BE2C (cell line): ENCODE data around the gene ZBP1.

Experiments
- DNase-seq: peaks from one replicate; pipeline ENCODE4 v3.0.0-alpha.2; 2020
- H3K27me3 ChIP-seq: fragments of 250-450 bp; sonication (Bioruptor Pico); 2 replicates; pipeline ENCODE4 v1.5.1; 2020; ENCODE audit warnings: mild to moderate bottlenecking
- H3K36me3 ChIP-seq: fragments of 250-450 bp; sonication (Bioruptor Pico); 2 replicates; pipeline ENCODE4 v1.5.1; 2020; ENCODE audit warnings: mild to moderate bottlenecking
- H3K4me1 ChIP-seq: fragments of 250-450 bp; sonication (Bioruptor Pico); 2 replicates; pipeline ENCODE4 v1.5.1; 2020
- H3K4me3 ChIP-seq: 2 replicates; pipeline ENCODE4 v1.5.1; 2011; ENCODE audit warnings: low read depth, low read length
- H3K9me3 ChIP-seq: fragments of 250-450 bp; sonication (Bioruptor Pico); 2 replicates; pipeline ENCODE4 v1.5.1; 2020
- TF ChIP-seq, protein P1 (sequence below): IDR thresholded peaks from 2 replicates; pipeline ENCODE4 v1.5.1; 2012; ENCODE audit warnings: mild to moderate bottlenecking, low read depth, low read length

The ZBP1 gene

DNA sequence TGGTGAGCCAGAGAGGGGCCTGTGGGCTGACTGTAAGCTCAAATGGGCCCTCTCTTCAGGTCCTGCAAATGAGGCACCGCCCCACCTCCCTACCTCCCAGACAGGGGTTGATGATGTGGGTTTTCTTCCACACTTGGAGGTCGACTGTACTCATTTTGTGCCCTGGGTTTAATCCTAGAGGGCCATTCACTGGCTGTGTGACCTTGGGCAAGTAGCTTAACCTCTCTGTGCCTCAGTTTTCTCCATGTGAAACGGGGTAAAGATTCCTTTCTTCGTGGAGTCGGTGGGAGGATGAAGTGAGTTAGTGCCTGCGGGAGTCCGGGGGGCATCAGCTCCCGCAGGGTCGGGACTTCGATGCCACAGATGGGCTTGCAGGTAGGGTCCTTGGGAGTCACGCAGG, 23.9 kb downstream of the ZBP1 start:
- Histone ChIP-seq H3K36me3 (no peaks in the 10 kb centered on the region), H3K9me3 (no peaks in the 10 kb centered on the region), H3K4me1 (no peaks in the 10 kb centered on the region), H3K4me3 (peak overlapping the region; percentile 35), H3K27me3 (no peaks in the 10 kb centered on the region)
- TF ChIP-seq, protein P1, sequence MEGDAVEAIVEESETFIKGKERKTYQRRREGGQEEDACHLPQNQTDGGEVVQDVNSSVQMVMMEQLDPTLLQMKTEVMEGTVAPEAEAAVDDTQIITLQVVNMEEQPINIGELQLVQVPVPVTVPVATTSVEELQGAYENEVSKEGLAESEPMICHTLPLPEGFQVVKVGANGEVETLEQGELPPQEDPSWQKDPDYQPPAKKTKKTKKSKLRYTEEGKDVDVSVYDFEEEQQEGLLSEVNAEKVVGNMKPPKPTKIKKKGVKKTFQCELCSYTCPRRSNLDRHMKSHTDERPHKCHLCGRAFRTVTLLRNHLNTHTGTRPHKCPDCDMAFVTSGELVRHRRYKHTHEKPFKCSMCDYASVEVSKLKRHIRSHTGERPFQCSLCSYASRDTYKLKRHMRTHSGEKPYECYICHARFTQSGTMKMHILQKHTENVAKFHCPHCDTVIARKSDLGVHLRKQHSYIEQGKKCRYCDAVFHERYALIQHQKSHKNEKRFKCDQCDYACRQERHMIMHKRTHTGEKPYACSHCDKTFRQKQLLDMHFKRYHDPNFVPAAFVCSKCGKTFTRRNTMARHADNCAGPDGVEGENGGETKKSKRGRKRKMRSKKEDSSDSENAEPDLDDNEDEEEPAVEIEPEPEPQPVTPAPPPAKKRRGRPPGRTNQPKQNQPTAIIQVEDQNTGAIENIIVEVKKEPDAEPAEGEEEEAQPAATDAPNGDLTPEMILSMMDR, result no peak
- DNase-seq, result no peak

DNA sequence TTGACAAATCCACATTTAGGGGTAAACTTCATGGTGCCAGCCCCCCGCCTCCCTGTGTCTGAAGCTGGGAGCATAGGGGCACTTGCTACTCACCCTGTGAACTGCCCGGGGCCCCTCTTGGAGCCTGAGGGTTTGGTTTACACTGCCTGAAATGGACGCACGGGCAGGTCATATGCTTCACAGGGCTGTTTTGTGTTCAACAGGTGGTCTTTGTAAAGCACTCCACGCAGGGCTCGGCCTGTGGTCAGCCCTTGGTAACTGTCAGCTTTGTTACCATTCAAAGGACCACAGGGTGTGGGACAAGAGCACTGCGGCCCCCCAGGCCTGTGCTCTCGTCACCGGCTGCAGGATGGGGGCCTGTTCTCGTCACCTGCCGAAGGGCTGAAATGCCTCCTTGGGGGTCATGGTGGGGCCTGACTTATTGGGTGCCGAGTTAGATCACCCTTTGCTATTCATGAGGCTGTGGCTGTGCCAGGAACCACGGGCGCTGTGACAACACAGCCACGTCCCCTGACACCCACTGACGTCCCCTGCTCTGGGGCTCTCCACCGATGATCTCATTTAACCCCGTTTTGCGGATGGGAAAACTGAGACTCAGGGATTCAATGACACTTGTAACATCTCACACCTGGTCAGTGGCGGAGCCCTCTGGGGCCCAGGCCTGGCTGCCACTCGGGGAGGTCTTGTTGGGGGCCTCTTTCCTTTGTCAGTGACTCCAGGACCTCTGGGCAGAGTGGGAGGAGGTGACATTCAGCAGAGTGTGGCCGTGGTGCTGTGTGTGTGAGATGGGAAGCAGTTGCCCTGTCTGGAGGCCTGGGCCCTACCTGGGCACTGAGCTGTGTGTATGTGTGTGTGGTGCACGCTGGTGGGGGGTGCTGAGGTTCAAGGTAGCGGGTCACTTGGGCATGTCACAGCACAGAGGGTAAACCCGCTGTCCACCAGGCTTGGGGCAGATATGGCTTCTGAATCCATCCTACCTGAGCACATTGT, 24.9 kb downstream of the ZBP1 start:
- Histone ChIP-seq H3K4me3 (no peak overlapping the region), H3K36me3 (no peaks in the 10 kb centered on the region), H3K27me3 (no peaks in the 10 kb centered on the region), H3K9me3 (no peaks in the 10 kb centered on the region), H3K4me1 (no peaks in the 10 kb centered on the region)
- DNase-seq, result no peak
- TF ChIP-seq, protein P1, result no peak

DNA sequence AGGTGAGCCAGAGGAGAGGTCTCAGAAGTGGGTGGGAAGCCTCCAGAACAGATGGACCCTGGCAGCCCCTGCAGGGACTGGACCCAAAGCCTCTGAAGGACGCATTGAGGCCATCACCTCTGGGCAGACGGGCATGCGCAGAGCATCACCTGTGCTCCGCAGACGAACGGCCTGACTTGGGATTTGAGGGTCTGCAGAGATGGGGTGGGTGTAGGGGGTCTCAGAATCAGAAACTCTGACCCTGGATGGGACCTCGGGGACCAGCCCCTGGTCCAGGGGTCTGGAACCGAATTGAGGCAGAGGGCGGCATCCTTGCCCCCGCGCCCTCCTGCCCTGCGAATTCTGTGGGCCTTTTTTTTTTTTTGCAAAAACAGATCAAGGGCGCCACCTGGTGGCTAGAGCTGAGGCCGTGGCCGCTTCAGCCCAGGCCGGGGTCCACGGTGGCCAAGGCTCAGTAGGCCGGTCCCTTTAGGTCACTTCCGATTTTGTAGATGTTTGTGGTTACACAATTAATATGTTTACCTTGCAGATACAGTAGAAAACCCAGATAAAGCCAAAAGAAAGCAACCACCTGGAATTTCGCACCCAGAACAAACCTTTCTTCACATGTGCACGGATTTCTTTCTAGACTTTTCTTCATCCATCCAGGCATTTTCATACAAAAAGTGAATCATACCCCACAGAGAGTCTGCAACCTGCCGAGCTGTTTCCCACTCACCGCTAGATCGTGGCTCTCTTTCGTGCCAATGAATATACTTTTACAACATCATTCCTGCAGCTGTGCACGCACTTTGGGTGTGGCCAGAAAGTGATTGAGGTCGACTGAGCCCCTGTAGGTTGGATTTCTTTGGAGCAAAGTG, 25.9 kb downstream of the ZBP1 start:
- no peaks in the 10 kb centered on the region for H3K4me1 ChIP-seq
- no peaks in the 10 kb centered on the region for H3K27me3 ChIP-seq
- DNase-seq, result peak; percentile 72
- H3K36me3 ChIP-seq, result no peaks in the 10 kb centered on the region
- TF ChIP-seq, protein P1, result peak; percentile 75
- no peak overlapping the region for H3K4me3 ChIP-seq
- H3K9me3 ChIP-seq, result no peaks in the 10 kb centered on the region

DNA sequence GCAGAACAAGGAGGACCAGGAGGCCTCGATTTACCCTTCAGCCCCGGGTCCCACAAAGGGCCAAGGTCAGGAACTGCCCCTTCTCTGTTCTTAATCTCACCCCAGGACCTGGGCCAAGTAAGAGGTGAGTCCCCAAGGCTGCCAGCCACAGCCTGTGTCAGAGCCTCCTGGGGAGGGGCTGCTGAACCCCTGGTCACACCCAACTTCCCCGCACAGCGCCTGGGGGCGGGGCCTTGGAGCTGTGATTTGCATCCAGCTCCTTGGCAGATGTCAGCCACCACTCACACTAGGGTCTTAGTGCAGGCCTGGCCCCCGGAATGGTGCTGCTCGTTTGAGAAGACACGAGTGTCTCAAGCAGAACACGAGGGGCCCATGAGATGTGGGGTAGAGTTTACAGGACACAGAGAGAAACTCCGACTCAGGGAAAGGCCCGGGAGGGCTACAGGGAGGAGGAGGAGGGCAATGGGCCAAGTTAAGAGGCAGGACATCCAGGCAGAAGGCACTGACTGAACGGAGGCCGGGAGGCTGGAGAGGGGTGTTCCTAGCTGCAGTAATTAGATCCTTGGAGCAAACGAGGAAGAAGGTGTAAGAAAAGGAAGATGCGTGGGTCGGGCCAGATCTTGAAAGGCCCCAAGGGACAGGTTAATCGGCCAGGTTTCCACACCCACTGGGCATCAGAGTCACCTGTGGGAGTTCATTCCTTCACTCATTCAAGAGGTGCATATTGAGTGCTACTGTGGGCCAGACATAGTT, 26.9 kb downstream of the ZBP1 start:
- H3K27me3 ChIP-seq, result no peaks in the 10 kb centered on the region
- no peak overlapping the region for H3K4me3 ChIP-seq
- H3K36me3 ChIP-seq, result no peaks in the 10 kb centered on the region
- DNase-seq, result no peak
- H3K9me3 ChIP-seq, result no peaks in the 10 kb centered on the region
- H3K4me1 ChIP-seq, result no peaks in the 10 kb centered on the region
- TF ChIP-seq, protein P1, result no peak

DNA sequence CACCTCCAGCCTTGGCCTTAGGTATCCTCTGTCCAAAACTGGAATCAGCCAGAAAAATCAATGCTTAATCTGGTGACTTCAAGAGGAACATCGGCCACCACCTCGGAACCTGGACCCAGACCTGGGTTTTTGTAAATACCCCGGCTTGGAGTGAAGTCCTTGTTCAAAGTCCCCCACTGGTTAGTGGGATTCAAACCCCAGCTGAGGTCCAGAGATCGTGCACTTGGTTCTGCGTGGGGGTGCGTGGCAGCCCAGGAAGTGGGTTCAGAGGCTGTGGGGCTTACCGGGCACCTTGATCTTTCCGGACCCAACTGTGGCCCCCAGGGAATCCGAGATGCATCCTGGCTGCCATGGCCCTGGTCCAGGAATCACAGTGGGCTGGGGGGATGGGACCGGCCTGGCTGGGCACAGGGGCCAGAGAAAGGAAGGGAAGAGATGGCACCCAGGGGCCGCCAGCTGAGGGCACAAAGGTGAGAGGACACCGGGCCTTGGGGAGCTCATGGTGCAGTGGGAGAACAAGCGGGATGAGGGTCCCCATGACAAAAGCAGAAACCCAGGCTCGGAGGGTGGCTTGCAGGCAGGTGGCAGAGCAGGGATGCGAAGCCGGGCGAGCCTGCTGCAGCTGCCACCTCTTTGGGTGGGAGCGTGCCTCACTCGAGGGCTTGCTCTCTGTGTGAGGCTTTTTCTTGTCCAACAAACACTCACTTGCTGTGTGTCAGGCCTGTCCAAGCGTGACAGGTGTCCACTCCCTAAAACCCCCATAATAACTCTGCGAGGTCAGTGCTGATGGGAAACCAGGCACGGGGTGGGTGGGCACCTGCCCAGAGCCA, 27.7 kb downstream of the ZBP1 start:
- TF ChIP-seq, protein P1, result no peak
- no peaks in the 10 kb centered on the region for H3K4me1 ChIP-seq
- H3K36me3 ChIP-seq, result no peaks in the 10 kb centered on the region
- no peak overlapping the region for H3K4me3 ChIP-seq
- no peak for DNase-seq
- no peaks in the 10 kb centered on the region for H3K27me3 ChIP-seq
- no peaks in the 10 kb centered on the region for H3K9me3 ChIP-seq
